GM12875 (cell line): ENCODE measurements around the gene EVL.

Experiments
- H3K4me3 ChIP-seq: one replicate; pipeline ENCODE4 v1.5.1; 2011; ENCODE audit warnings: low read depth, low read length, control low read depth
- TF ChIP-seq, protein P1 (sequence below): IDR thresholded peaks from 2 replicates; pipeline ENCODE4 v1.5.1; 2011; ENCODE audit warnings: low read depth, mild to moderate bottlenecking, control low read depth, inconsistent platforms, low read length, moderate library complexity, borderline replicate concordance; ENCODE audit not compliant: insufficient read depth

Gene EVL

DNA sequence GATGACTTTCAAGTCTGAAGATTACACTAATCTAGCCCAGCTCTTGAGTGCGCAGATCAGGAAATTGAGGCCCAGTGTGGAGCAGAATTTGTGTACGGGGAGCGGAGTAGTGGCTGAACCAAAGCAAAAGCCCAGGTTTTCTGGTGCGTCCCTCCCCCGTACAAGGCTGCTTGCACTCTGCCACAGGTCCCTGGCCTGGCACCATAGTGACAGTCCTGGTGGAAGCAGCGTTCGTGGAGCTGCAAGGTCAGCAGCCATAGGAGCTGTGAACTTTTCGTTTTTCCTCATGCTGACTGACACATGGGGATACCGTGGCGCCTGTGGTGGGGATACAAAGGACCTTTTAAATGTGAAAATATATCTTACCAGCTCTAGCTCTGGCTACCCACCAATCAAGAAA lies 1.7 kb downstream of the EVL start:
- TF ChIP-seq, protein P1, sequence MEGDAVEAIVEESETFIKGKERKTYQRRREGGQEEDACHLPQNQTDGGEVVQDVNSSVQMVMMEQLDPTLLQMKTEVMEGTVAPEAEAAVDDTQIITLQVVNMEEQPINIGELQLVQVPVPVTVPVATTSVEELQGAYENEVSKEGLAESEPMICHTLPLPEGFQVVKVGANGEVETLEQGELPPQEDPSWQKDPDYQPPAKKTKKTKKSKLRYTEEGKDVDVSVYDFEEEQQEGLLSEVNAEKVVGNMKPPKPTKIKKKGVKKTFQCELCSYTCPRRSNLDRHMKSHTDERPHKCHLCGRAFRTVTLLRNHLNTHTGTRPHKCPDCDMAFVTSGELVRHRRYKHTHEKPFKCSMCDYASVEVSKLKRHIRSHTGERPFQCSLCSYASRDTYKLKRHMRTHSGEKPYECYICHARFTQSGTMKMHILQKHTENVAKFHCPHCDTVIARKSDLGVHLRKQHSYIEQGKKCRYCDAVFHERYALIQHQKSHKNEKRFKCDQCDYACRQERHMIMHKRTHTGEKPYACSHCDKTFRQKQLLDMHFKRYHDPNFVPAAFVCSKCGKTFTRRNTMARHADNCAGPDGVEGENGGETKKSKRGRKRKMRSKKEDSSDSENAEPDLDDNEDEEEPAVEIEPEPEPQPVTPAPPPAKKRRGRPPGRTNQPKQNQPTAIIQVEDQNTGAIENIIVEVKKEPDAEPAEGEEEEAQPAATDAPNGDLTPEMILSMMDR = no peak
- peak overlapping the region; percentile 74 for H3K4me3 ChIP-seq

DNA sequence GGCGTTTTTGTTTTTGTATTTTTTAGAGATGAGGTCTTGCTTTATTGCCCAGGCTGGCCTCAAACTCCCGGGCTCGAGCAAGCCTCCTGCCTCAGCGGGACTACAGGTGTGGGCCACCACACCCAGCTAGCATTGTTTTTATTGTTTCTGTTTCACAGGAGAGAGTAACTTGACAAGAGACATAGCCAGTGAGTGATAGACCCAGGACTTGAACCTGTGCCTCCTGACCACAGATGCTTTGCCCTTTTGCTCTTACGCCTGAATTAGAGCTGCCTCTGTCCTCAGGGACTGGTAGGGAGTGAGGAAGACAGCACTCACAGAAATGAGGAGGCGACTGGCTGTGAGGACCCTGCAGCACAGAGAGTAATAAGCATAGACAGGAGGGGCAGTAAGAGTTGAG lies 2.3 kb downstream of the EVL start:
- H3K4me3 ChIP-seq = peak overlapping the region; percentile 74
- TF ChIP-seq, protein P1 = no peak

DNA sequence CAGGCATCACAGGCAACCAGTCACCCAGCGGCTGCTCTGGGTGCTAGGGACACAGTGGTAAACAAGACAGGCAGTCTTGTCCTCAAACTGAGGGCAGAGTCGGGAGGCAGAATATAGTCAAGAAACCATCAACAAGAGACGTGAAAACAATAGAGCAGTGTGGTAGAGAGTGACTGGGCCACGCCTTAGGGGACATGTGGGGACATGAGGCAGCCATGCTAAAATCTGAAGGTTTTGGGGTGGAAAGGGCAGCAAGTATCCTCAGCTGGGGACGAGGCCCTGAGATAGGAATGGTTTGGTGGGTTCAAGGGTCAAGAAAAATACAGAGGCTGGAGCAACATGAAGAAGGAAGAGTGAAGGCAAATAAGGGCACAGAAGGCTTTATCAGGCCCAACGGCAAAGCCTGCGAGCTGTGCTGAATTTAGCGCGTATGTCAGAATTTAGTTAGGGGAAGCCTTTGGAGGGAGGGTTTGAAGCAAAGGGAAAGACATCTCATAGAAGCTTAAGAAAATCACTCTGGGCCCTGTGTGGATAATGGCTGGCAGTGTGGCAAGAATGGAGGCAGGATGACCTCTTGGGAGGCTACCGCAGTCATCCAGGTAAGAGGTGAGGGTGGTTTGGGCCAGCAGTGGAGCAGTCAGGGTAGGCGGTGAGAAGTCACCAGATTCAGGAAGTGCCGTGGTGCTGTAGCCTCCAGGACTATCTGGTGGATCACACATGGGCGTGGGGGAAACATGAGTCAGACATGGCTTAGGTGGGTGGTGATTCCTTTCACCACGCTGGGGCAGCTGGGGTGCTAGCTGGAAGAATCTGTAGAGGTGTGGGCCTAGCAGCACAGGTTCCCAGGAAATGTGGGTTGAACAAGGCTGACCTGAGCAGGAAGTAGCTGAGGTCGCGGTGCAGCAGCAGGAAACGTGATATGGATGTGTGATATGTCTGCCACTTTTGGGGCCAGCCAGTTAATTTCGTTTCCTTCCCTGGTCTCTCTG lies 3.0 kb downstream of the EVL start:
- peak overlapping the region; percentile 74 for H3K4me3 ChIP-seq
- TF ChIP-seq, protein P1 = no peak

DNA sequence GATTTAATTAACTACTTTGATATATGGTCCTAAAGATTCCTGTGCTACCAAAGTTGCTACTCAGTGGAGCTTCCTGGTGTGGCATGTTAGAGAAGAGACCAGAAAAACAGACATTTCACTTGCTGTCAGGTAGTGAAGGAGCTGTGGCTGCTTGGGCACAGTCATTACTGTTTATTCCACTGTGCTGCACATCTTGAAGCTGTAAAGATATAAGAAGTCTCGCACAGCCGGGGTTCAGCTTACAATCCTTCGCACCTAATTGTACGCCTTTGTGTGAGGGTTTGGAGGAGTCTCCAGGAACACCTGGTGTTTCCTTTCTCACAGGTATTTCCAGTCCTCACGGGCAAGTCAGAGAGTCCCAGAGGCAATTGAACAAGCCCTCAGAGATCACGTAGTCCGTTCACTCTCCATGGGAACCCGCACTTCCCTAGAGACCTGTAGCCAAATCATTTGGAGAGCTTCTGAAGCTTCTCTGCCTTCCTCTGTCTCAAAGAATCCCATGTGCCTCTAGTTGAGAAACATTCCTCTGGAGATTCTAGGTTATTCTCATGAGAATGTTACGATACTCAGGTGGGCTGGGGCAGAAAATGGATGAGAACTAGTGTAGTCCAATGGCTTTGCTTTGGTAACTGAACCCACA lies 4.1 kb downstream of the EVL start:
- H3K4me3 ChIP-seq = peak overlapping the region; percentile 74

DNA sequence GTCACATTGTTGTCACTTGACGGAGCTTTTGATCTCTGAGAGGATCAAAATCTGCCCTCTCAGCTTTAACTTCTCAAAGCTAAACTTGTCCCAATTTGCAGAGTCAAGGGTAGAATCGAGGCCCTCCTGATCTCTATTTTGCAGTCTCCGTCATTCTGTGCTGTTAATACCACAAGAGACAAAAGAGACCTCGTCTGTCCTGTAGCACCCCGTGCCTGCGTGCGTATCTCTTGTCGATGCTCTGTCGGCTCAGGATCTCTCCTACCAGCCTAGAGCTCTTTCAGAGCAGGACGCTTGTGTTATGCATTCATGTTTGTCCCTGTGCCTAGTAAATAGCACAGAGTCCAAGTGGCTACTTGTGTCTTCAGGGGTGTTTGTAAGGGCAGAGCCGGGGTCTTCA lies 5.1 kb downstream of the EVL start:
- H3K4me3 ChIP-seq = no peak overlapping the region
- TF ChIP-seq, protein P1 = no peak

More for the DNA sequence above, 4.1 kb downstream of the EVL start:
- TF ChIP-seq, protein P1 = no peak

DNA sequence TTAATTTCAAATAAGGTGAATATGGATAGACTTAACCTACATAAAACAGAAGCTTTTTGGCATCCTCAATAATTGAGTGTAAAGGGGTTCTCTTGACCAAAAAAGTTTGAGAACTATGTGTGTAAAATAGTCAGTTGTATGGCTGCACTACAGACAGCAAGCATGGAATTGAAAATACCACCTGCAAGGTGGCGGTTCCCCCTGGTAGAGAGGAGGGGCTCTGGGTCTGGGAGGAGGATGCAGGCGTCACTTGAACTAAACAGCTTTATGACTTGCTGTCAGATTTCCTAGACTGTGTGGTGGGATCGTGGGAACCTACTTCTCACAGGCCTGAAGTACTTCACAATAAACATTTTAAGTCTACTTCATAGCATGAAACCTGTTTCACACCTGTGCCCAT lies 6.3 kb downstream of the EVL start:
- TF ChIP-seq, protein P1 = no peak
- no peak overlapping the region for H3K4me3 ChIP-seq
